Measurements from ENCODE around the gene RHOD. TPM values are rescaled to one million over a fixed set of nuclear protein-coding genes. Genes with fewer than 3 reads are reported as not detected.

The RHOD gene
- polyA plus RNA-seq, 1 experiment: 42.8 TPM

DNA sequence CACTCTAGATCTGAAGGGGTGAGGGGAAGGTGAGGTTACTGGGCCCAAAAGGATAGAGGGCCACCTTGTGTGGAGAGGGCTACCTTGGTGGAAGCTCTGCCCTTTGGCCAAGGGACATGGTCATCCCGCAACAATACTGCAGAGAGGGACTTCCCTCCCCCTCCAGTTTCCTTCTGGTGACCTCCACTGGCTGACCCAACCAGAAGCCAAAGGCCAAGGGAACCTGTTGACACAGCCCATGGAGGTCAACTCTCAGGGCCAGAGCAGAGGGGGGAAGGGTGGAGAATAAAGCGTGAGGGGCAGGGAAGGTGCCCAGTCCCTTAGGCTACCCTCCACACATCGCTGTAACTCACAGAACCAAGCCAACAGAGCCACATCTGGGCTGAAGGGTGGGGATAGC is 15.0 kb upstream of the RHOD start:
- peaks cover 10% of the 10 kb centered on the region for H3K27me3 ChIP-seq (ENCODE audit: control insufficient read depth, insufficient read depth, low read length)
- no peak for TF ChIP-seq CTCF (IDR thresholded peaks at IDR 0.05; ENCODE audit: insufficient read depth, low read depth, low read length)
- no peak overlapping the region for H3K4me3 ChIP-seq (ENCODE audit: low read depth, low read length)
- no peaks in the 10 kb centered on the region for H3K36me3 ChIP-seq (ENCODE audit: control insufficient read depth, insufficient read depth, low read length)
- DNase-seq (ENCODE audit: low read depth): no peak
- ChIA-PET POLR2A (no interaction called here), CTCF (interaction anchor here (0.6 kb wide), 1 partner anchor 23 kb away, joined by 3 read pairs; no protein-coding TSS in a partner anchor)

GRCh38 chr11:67043572-67044349 is 12.9 kb upstream of the RHOD start:
- POLR2A ChIA-PET: no interaction called here
- peaks cover 10% of the 10 kb centered on the region for H3K27me3 ChIP-seq (ENCODE audit: control insufficient read depth, insufficient read depth, low read length)
- TF ChIP-seq CTCF (IDR thresholded peaks at IDR 0.05; ENCODE audit: insufficient read depth, low read depth, low read length): no peak
- CTCF ChIA-PET: interaction anchor here (1.1 kb wide), 1 partner anchor 9 kb away, joined by 4 read pairs; no protein-coding TSS in a partner anchor
- no peak for DNase-seq (ENCODE audit: low read depth)
- H3K4me3 ChIP-seq (ENCODE audit: low read depth, low read length): no peak overlapping the region
- H3K36me3 ChIP-seq (ENCODE audit: control insufficient read depth, insufficient read depth, low read length): no peaks in the 10 kb centered on the region

GRCh38 chr11:67044496-67044895 is 12.2 kb upstream of the RHOD start:
- no peak overlapping the region for H3K4me3 ChIP-seq (ENCODE audit: low read depth, low read length)
- ChIA-PET CTCF (no interaction called here), POLR2A (interaction anchor here (0.6 kb wide), 1 partner anchor 18 kb away, joined by 6 read pairs; no protein-coding TSS in a partner anchor)
- no peak for DNase-seq (ENCODE audit: low read depth)
- H3K36me3 ChIP-seq (ENCODE audit: control insufficient read depth, insufficient read depth, low read length): no peaks in the 10 kb centered on the region
- H3K27me3 ChIP-seq (ENCODE audit: control insufficient read depth, insufficient read depth, low read length): peaks cover 10% of the 10 kb centered on the region
- no peak for TF ChIP-seq CTCF (IDR thresholded peaks at IDR 0.05; ENCODE audit: insufficient read depth, low read depth, low read length)

GRCh38 chr11:67045314-67045713 is 11.3 kb upstream of the RHOD start:
- Histone ChIP-seq H3K4me3 (ENCODE audit: low read depth, low read length) (no peak overlapping the region), H3K36me3 (ENCODE audit: control insufficient read depth, insufficient read depth, low read length) (no peaks in the 10 kb centered on the region), H3K27me3 (ENCODE audit: control insufficient read depth, insufficient read depth, low read length) (peaks cover 10% of the 10 kb centered on the region)
- ChIA-PET POLR2A (no interaction called here), CTCF (interaction anchor here (1.1 kb wide), 1 partner anchor 10 kb away, joined by 3 read pairs; no protein-coding TSS in a partner anchor)
- DNase-seq (ENCODE audit: low read depth): peak; percentile 45
- TF ChIP-seq CTCF (IDR thresholded peaks at IDR 0.05; ENCODE audit: insufficient read depth, low read depth, low read length): no peak

- peaks cover 3% of the 10 kb centered on the region for H3K27me3 ChIP-seq (ENCODE audit: control insufficient read depth, insufficient read depth, low read length)
- ChIA-PET CTCF (interaction anchor here (1.1 kb wide), 1 partner anchor 22 kb away, joined by 3 read pairs; no protein-coding TSS in a partner anchor), POLR2A (no interaction called here)
- no peak for TF ChIP-seq CTCF (IDR thresholded peaks at IDR 0.05; ENCODE audit: insufficient read depth, low read depth, low read length)
- H3K36me3 ChIP-seq (ENCODE audit: control insufficient read depth, insufficient read depth, low read length): no peaks in the 10 kb centered on the region
- DNase-seq (ENCODE audit: low read depth): no peak
- no peak overlapping the region for H3K4me3 ChIP-seq (ENCODE audit: low read depth, low read length)
Observed at GRCh38 chr11:67048515-67049130, 8.0 kb upstream of the RHOD start.

Data from BJ (cell line).